Astrocyte of the spinal cord (primary cell): Measurements from ENCODE around the gene CADM1.

Experiments used
- DNase-seq: peaks from one replicate; pipeline ENCODE4 v3.0.0; 2011; ENCODE audit warnings: low read depth, low spot score
- H3K4me3 ChIP-seq: 2 replicates; pipeline ENCODE4 v1.5.1; 2011; ENCODE audit warnings: low read depth, mild to moderate bottlenecking, low read length, moderate library complexity
- CTCF ChIP-seq: IDR thresholded peaks from 2 replicates; pipeline ENCODE4 v1.5.1; 2012; ENCODE audit warnings: low read depth, mild to moderate bottlenecking, low read length, inconsistent platforms
- in situ Hi-C: cut with HindIII; loops from 2 replicates; pipeline ENCODE4 v1.10.0; 2017; ENCODE audit warnings: low sequenced_read_pairs

The CADM1 gene

GRCh38 chr11:115190196-115190595 lies 314.0 kb downstream of the CADM1 start:
- in situ Hi-C loops = no loop called here
- no peak for TF ChIP-seq CTCF
- DNase-seq = no peak
- H3K4me3 ChIP-seq = no peak overlapping the region

GRCh38 chr11:115188898-115189278 lies 315.3 kb downstream of the CADM1 start:
- DNase-seq = no peak
- no peak overlapping the region for H3K4me3 ChIP-seq
- in situ Hi-C loops = no loop called here
- no peak for TF ChIP-seq CTCF

GRCh38 chr11:115188188-115188897 lies 315.9 kb downstream of the CADM1 start:
- DNase-seq = no peak
- H3K4me3 ChIP-seq = no peak overlapping the region
- TF ChIP-seq CTCF = no peak
- in situ Hi-C loops = no loop called here

- in situ Hi-C loops = no loop called here
- no peak for DNase-seq
- no peak for TF ChIP-seq CTCF
- no peak overlapping the region for H3K4me3 ChIP-seq
These were observed 318.3 kb downstream of the CADM1 start for GRCh38 chr11:115185931-115186330.

- TF ChIP-seq CTCF = no peak
- no peak overlapping the region for H3K4me3 ChIP-seq
- no peak for DNase-seq
- in situ Hi-C loops = no loop called here
These were observed 318.7 kb downstream of the CADM1 start for GRCh38 chr11:115185507-115185906.

GRCh38 chr11:115184901-115185300 lies 319.3 kb downstream of the CADM1 start:
- no peak for DNase-seq
- no peak for TF ChIP-seq CTCF
- no peak overlapping the region for H3K4me3 ChIP-seq
- in situ Hi-C loops = no loop called here
